ENCODE data around the gene SYTL3.

The SYTL3 gene

GRCh38 chr6:158730541-158730907, 80.7 kb downstream of the SYTL3 start:
- no peak for DNase-seq

- no peak for DNase-seq
Observed at GRCh38 chr6:158735009-158735408, 85.2 kb downstream of the SYTL3 start.

GRCh38 chr6:158737082-158737709, 87.3 kb downstream of the SYTL3 start:
- no peak for DNase-seq

GRCh38 chr6:158737710-158738615, 88.1 kb downstream of the SYTL3 start:
- no peak for DNase-seq

GRCh38 chr6:158739673-158740072, 89.8 kb downstream of the SYTL3 start:
- no peak for DNase-seq

- no peak for DNase-seq
Observed at GRCh38 chr6:158743033-158743651, 93.3 kb downstream of the SYTL3 start.

GRCh38 chr6:158744986-158745430, 95.2 kb downstream of the SYTL3 start:
- DNase-seq: no peak

- DNase-seq: no peak
Observed at GRCh38 chr6:158751224-158751623, 101.4 kb downstream of the SYTL3 start.

GRCh38 chr6:158751921-158752320, 102.1 kb downstream of the SYTL3 start:
- no peak for DNase-seq

GRCh38 chr6:158752613-158753012, 102.8 kb downstream of the SYTL3 start:
- DNase-seq: no peak

GRCh38 chr6:158753811-158754210, 104.0 kb downstream of the SYTL3 start:
- no peak for DNase-seq

GRCh38 chr6:158754738-158755137, 104.9 kb downstream of the SYTL3 start:
- DNase-seq: no peak

- DNase-seq: no peak
Observed at GRCh38 chr6:158755636-158756035, 105.8 kb downstream of the SYTL3 start.

- DNase-seq: no peak
Observed at GRCh38 chr6:158756126-158756525, 106.3 kb downstream of the SYTL3 start.

- DNase-seq: no peak
Observed at GRCh38 chr6:158756977-158757752, 107.3 kb downstream of the SYTL3 start.

- no peak for DNase-seq
Observed at GRCh38 chr6:158757753-158758090, 107.9 kb downstream of the SYTL3 start.

GRCh38 chr6:158758451-158758860, 108.6 kb downstream of the SYTL3 start:
- DNase-seq: no peak

- DNase-seq: no peak
Observed at GRCh38 chr6:158758941-158759479, 109.2 kb downstream of the SYTL3 start.

GRCh38 chr6:158759966-158760617, 110.2 kb downstream of the SYTL3 start:
- DNase-seq: no peak

- DNase-seq: no peak
Observed at GRCh38 chr6:158760618-158761250, 110.9 kb downstream of the SYTL3 start.

GRCh38 chr6:158761746-158762145, 111.9 kb downstream of the SYTL3 start:
- DNase-seq: no peak

Measured in activated CD8-positive, alpha-beta memory T cell treated with anti-CD3 and anti-CD28 coated beads, Interleukin-2, amount 50 U/mL, for 48 hours (primary cell).